ENCODE measurements around the gene C17orf100.

The C17orf100 gene

GRCh38 chr17:6675201-6675825 is 23.8 kb downstream of the C17orf100 start:
- DNase-seq (ENCODE audit: low read depth), result no peak
- TF ChIP-seq CTCF (IDR thresholded peaks at IDR 0.05; ENCODE audit: control insufficient read depth, insufficient read depth, low read depth, low read length, missing control alignments), result no peak
- no peak overlapping the region for H3K4me3 ChIP-seq (ENCODE audit: control insufficient read depth, low read depth, low read length)

DNA sequence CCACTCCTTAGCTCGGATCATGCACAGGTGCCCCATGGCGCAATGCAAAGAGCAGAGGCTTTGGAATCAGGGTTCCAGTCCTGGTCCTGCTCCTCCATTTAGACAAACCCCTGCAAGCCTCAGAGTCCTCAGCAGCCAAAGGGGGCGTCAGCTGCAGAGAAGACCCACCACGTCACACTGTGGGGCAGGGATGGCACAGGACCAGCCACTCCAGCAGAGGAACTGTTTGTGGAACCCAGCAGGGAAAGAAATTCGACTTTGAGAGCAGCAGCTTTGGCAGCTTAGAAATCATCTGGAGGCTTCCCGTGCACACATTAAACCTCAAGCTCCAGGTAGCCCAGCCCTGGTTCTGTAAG is 25.2 kb downstream of the C17orf100 start:
- no peak for DNase-seq (ENCODE audit: low read depth)
- TF ChIP-seq CTCF (IDR thresholded peaks at IDR 0.05; ENCODE audit: control insufficient read depth, insufficient read depth, low read depth, low read length, missing control alignments), result no peak
- no peak overlapping the region for H3K4me3 ChIP-seq (ENCODE audit: control insufficient read depth, low read depth, low read length)

GRCh38 chr17:6677158-6677831 is 25.7 kb downstream of the C17orf100 start:
- no peak overlapping the region for H3K4me3 ChIP-seq (ENCODE audit: control insufficient read depth, low read depth, low read length)
- peak; percentile 23 for DNase-seq (ENCODE audit: low read depth)
- TF ChIP-seq CTCF (IDR thresholded peaks at IDR 0.05; ENCODE audit: control insufficient read depth, insufficient read depth, low read depth, low read length, missing control alignments), result no peak

DNA sequence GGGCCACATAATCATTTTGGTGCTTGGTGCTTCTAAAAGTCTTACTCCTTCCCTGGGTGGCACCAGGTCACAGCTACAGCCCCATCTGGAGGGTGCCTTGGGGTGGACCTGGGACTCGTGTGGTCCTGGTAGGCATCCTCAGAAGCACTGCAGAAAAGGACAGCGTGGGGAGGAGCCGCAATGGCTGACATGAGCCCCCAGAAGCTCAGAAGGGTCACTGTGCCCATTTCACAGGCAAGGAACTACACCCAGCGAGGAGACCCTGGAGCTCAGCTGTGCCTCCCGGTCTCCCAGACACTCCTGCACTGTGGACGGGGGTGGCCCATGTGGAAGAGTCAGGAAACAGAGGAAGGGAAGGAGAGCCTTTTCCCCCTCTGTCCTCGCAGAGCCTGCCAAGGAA is 26.4 kb downstream of the C17orf100 start:
- no peak for DNase-seq (ENCODE audit: low read depth)
- no peak overlapping the region for H3K4me3 ChIP-seq (ENCODE audit: control insufficient read depth, low read depth, low read length)
- TF ChIP-seq CTCF (IDR thresholded peaks at IDR 0.05; ENCODE audit: control insufficient read depth, insufficient read depth, low read depth, low read length, missing control alignments), result no peak

GRCh38 chr17:6679241-6679640 is 27.7 kb downstream of the C17orf100 start:
- DNase-seq (ENCODE audit: low read depth), result no peak
- TF ChIP-seq CTCF (IDR thresholded peaks at IDR 0.05; ENCODE audit: control insufficient read depth, insufficient read depth, low read depth, low read length, missing control alignments), result no peak
- no peak overlapping the region for H3K4me3 ChIP-seq (ENCODE audit: control insufficient read depth, low read depth, low read length)

- no peak for TF ChIP-seq CTCF (IDR thresholded peaks at IDR 0.05; ENCODE audit: control insufficient read depth, insufficient read depth, low read depth, low read length, missing control alignments)
- no peak for DNase-seq (ENCODE audit: low read depth)
- H3K4me3 ChIP-seq (ENCODE audit: control insufficient read depth, low read depth, low read length), result no peak overlapping the region
Observed at GRCh38 chr17:6681176-6681575, 29.6 kb downstream of the C17orf100 start.

Measured in AG09309 (cell line).